ENCODE results near the gene CENPU. TPM values are rescaled to one million over a fixed set of nuclear protein-coding genes. Genes with fewer than 3 reads are reported as not detected.
A peak's percentile ranks its signal among the peaks of the same experiment; 100 is the strongest.
"Not testable (repeated sequence)": the region's sequence is repeated elsewhere in the genome, so short reads cannot be mapped to it uniquely, and the experiment has no call there.

CENPU gene
- total and polyA plus RNA-seq, 8 donors: 0.60 to 2.9 (median 1.1) TPM

DNA sequence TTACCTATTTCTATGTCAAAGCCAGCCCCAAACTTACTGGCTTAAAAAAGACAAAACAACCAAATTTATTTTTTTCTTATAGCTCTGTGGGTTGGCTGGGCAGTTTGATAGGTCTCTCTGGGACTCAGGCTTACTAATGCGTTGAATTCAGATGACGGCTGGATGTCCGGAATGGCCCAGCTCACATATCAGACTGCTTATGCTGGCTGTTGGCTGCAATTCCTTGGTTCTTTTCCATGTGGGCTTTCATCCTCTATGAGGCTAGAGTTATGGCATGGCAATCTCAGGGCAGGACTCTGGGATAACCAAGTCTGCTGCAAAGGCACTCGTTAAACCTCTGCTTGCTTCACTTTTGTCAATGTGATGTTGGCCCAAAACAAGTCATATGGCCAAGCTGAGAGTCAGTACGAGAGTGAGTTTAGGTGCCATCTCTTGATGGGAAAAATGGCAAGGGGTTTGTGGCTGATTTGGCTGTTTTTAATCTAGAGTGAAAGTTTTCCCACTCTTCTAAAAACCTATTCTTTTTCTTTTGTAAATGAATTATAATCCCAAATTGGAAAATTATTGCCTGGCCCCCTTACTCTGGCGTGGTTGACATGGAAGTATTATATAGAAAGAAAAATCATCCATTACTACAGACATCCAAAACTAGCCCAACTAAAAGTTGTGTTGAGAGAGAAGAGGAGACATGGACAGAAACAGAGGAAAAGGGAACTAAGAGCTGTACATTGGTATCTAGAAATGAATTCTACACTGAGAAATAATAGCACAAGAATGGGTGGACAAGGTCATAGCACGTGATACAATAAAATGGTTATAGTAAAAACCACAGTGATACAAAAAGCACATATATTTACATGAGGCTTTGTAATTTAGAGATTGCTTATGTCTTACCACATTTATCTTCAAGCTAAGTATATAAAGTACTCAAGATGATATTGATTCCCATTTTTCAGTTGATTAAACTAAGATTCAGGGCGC lies 77.7 kb downstream of the CENPU start:
- no peak for ATAC-seq
- TF ChIP-seq, protein P1, sequence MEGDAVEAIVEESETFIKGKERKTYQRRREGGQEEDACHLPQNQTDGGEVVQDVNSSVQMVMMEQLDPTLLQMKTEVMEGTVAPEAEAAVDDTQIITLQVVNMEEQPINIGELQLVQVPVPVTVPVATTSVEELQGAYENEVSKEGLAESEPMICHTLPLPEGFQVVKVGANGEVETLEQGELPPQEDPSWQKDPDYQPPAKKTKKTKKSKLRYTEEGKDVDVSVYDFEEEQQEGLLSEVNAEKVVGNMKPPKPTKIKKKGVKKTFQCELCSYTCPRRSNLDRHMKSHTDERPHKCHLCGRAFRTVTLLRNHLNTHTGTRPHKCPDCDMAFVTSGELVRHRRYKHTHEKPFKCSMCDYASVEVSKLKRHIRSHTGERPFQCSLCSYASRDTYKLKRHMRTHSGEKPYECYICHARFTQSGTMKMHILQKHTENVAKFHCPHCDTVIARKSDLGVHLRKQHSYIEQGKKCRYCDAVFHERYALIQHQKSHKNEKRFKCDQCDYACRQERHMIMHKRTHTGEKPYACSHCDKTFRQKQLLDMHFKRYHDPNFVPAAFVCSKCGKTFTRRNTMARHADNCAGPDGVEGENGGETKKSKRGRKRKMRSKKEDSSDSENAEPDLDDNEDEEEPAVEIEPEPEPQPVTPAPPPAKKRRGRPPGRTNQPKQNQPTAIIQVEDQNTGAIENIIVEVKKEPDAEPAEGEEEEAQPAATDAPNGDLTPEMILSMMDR (IDR thresholded peaks at IDR 0.05): no peak
- no peak for DNase-seq
- H3K27me3 ChIP-seq: no peaks in the 10 kb centered on the region
- no peak overlapping the region for H3K27ac ChIP-seq
- peaks cover 0 to 13% (median 3%) of the 10 kb centered on the region in 3 donors for H3K36me3 ChIP-seq
- intact Hi-C loops (cut with DNase I): no loop called here
- H3K4me3 ChIP-seq: no peak overlapping the region
- no peaks in the 10 kb centered on the region for H3K9me3 ChIP-seq
- FAIRE-seq: no peak
- H3K4me1 ChIP-seq: no peaks in the 10 kb centered on the region
- WGBS, 2 donors: 93 to 97% methylated on average over 8 of the region's 8 CpGs

DNA sequence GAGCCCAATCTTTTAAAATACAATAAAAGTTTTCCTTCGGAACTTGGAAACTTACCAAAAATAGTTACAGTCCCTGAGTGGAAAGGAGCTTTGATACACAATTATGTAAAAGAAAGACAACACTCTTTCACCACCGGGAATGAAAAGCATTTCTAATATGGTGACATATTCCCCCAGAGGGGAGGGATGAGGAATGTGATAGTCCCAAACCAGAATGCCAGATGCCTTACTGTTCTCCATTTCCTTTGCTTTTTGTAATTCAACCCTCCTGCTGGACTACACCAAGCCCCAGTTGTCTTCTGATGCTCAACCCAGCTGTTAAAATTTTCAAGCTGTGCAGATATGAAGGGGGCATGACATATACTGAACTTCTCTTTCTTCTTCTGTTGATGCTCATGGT lies 80.2 kb downstream of the CENPU start:
- ATAC-seq: no peak
- Histone ChIP-seq H3K9me3 (no peaks in the 10 kb centered on the region), H3K36me3 (peaks cover 0 to 6% (median 0%) of the 10 kb centered on the region in 3 donors), H3K4me1 (peaks cover 0 to 5% (median 5%) of the 10 kb centered on the region in 3 donors), H3K27me3 (no peaks in the 10 kb centered on the region), H3K4me3 (no peak overlapping the region), H3K27ac (no peak overlapping the region)
- intact Hi-C loops (cut with DNase I): no loop called here
- FAIRE-seq: no peak
- no peak for DNase-seq
- 34 to 44% methylated on average over 2 of the region's 2 CpGs for WGBS, 2 donors
- TF ChIP-seq, protein P1 (IDR thresholded peaks at IDR 0.05): no peak

DNA sequence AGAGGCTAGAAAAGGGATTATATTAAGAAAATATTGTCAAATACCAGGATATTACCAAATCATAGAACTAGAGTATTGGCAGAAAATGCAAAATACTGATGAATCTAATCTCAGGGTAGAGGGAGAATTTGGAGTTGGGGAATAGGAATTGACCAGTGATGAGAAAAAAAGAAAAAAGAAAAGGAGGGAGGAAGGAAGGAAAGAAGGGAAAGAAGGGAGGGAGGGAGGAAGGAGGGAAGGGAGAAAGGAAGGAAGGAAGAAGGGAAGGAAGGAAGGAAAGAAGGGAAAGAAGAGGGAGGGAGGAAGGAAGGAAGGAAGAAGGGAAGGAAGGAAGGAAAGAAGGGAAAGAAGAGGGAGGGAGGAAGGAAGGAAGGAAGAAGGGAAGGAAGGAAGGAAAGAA lies 81.2 kb downstream of the CENPU start:
- FAIRE-seq; H3K36me3 ChIP-seq; H3K27me3 ChIP-seq; intact Hi-C loops (cut with DNase I); DNase-seq; ATAC-seq; H3K4me1 ChIP-seq; H3K9me3 ChIP-seq; H3K27ac ChIP-seq; H3K4me3 ChIP-seq: not testable (repeated sequence)

DNA sequence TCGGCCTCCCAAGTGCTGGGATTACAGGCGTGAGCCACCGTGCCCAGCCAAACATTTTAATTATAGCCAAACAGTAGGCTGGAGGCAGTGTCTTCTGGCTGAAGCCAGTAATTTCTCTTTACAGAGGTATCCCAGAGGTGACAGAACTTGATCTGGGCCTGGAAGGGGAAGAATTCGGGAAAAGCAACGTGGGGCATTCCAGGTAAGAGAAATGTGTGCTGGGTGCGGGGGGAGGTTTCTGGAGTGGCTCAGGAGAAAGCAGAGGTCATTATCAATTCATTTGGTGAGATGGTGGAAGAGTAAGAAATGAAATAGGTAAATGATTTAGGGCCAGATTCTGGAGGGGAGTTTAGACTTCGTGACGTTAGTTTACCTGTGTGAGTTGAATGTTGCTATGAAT lies 82.0 kb downstream of the CENPU start:
- no peak for ATAC-seq
- Histone ChIP-seq H3K4me3 (no peak overlapping the region), H3K9me3 (no peaks in the 10 kb centered on the region), H3K27me3 (no peaks in the 10 kb centered on the region), H3K4me1 (peaks cover 10 to 18% (median 14%) of the 10 kb centered on the region in 3 donors), H3K36me3 (peaks cover 0 to 3% (median 0%) of the 10 kb centered on the region in 3 donors), H3K27ac (no peak overlapping the region)
- no peak for DNase-seq
- 93 to 95% methylated on average over 8 of the region's 8 CpGs for WGBS, 2 donors
- FAIRE-seq: no peak
- intact Hi-C loops (cut with DNase I): no loop called here
- TF ChIP-seq, protein P1 (IDR thresholded peaks at IDR 0.05): no peak

GRCh38 chr4:184649971-184650855 lies 83.7 kb downstream of the CENPU start:
- Histone ChIP-seq H3K4me1 (peaks cover 10 to 33% (median 25%) of the 10 kb centered on the region in 3 donors), H3K27ac (peak overlapping the region; percentile 53 to 82 (median 68)), H3K36me3 (no peaks in the 10 kb centered on the region), H3K4me3 (peak overlapping the region; percentile 48 to 84 (median 66)), H3K27me3 (no peaks in the 10 kb centered on the region), H3K9me3 (no peaks in the 10 kb centered on the region)
- DNase-seq (peak in 1 of 6 donors; percentile 29), FAIRE-seq (no peak), ATAC-seq (peak in 3 of 4 donors; percentile 1 to 24 (median 7))
- 28 to 34% methylated on average over 21 of the region's 21 CpGs for WGBS, 2 donors
- TF ChIP-seq, protein P1 (IDR thresholded peaks at IDR 0.05): no peak
- intact Hi-C loops (cut with DNase I): no loop called here

Measured in pancreas (tissue), 10 donors.